CD14-positive monocyte (primary cell): Measurements from ENCODE around the gene LRRC8E. TPM values are rescaled to one million over a fixed set of nuclear protein-coding genes. Genes with fewer than 3 reads are reported as not detected.

Source experiments
- DNase-seq, 3 donors: peaks; one replicate each; pipeline ENCODE4 v3.0.0-alpha.2; 2011 to 2022
- H2AFZ ChIP-seq: 2 replicates; pipeline ENCODE4 v1.6.0; 2012; ENCODE audit warnings: mild to moderate bottlenecking, low read depth, low read length, inconsistent platforms; ENCODE audit not compliant: insufficient read depth, poor library complexity, severe bottlenecking
- H3K27ac ChIP-seq, 2 donors: 1 replicate in 1 of 2; 2 replicates in 1 of 2; pipeline ENCODE4 v1.5.1; 2012 to 2013; ENCODE audit warnings: low read length in 2 of 2, control low read depth in 1 of 2, inconsistent platforms in 1 of 2, low read depth in 1 of 2, mild to moderate bottlenecking in 1 of 2
- H3K27me3 ChIP-seq, 2 donors: one replicate each; pipeline versions ENCODE4 v1.6.0 to v1.6.1; 2011 to 2013; ENCODE audit warnings: low read length in 2 of 2; ENCODE audit not compliant: control insufficient read depth in 2 of 2, insufficient read depth in 2 of 2
- H3K36me3 ChIP-seq, 2 donors: replicated peaks in 1 of 2; 1 replicate in 1 of 2; 2 replicates in 1 of 2; pipeline versions ENCODE4 v1.5.1 to v1.6.1; 2012 to 2013; ENCODE audit warnings: low read length in 2 of 2, control low read depth in 1 of 2, inconsistent platforms in 1 of 2, mild to moderate bottlenecking in 1 of 2; ENCODE audit not compliant: insufficient read depth in 2 of 2, control insufficient read depth in 1 of 2
- H3K4me1 ChIP-seq, 2 donors: 1 replicate in 1 of 2; 2 replicates in 1 of 2; pipeline versions ENCODE4 v1.5.1 to v1.6.1; 2012 to 2013; ENCODE audit warnings: low read length in 2 of 2, control low read depth in 1 of 2, inconsistent platforms in 1 of 2, mild to moderate bottlenecking in 1 of 2, moderate library complexity in 1 of 2; ENCODE audit not compliant: insufficient read depth in 2 of 2, control insufficient read depth in 1 of 2
- H3K4me2 ChIP-seq: replicated peaks from 2 replicates; pipeline ENCODE3; 2012; ENCODE audit warnings: low read length, moderate library complexity, mild to moderate bottlenecking; ENCODE audit not compliant: poor library complexity, severe bottlenecking; ENCODE audit errors: extremely low read depth
- H3K4me3 ChIP-seq, 3 experiments: fragments of 200-600 bp in 1 of 3; sonication (generic) in 1 of 3; replicated peaks in 1 of 3; 1 replicate in 2 of 3; 2 replicates in 1 of 3; pipeline ENCODE4 v1.5.1; 2011 to 2013; ENCODE audit warnings: low read length in 3 of 3, mild to moderate bottlenecking in 3 of 3, control low read depth in 2 of 3, low read depth in 2 of 3, inconsistent platforms in 1 of 3, moderate library complexity in 1 of 3
- H3K79me2 ChIP-seq: 2 replicates; pipeline ENCODE4 v1.6.0; 2012; ENCODE audit warnings: mild to moderate bottlenecking, control low read depth, inconsistent platforms, low read length, moderate library complexity; ENCODE audit not compliant: insufficient read depth
- H3K9ac ChIP-seq: 2 replicates; pipeline ENCODE4 v1.6.0; 2017; ENCODE audit warnings: low read length, mild to moderate bottlenecking; ENCODE audit not compliant: insufficient read depth, poor library complexity, severe bottlenecking
- H3K9me3 ChIP-seq, 2 donors: replicated peaks in 1 of 2; 1 replicate in 1 of 2; 2 replicates in 1 of 2; pipeline versions ENCODE4 v1.5.1 to v1.6.1; 2012 to 2013; ENCODE audit warnings: low read length in 2 of 2, control low read depth in 1 of 2; ENCODE audit not compliant: control insufficient read depth in 1 of 2, insufficient read depth in 1 of 2
- H4K20me1 ChIP-seq: 2 replicates; pipeline ENCODE4 v1.6.0; 2012; ENCODE audit warnings: mild to moderate bottlenecking, low read length, control low read depth, moderate library complexity; ENCODE audit not compliant: insufficient read depth
- H3K27ac Mint-ChIP-seq, 7 donors: one replicate each; pipeline ENCODE4 v1.8.0; 2020; ENCODE audit warnings: mild to moderate bottlenecking in 7 of 7, mixed read lengths in 7 of 7, moderate library complexity in 6 of 7, inconsistent platforms in 2 of 7
- H3K27me3 Mint-ChIP-seq, 3 donors: one replicate each; pipeline ENCODE4 v1.8.0; 2021 to 2022; ENCODE audit warnings: low read depth in 3 of 3, mild to moderate bottlenecking in 3 of 3, mixed read lengths in 3 of 3, moderate library complexity in 3 of 3, inconsistent platforms in 1 of 3
- H3K36me3 Mint-ChIP-seq, 2 donors: one replicate each; pipeline ENCODE4 v1.8.0; 2020; ENCODE audit warnings: mixed read lengths in 2 of 2, inconsistent platforms in 1 of 2, mild to moderate bottlenecking in 1 of 2
- H3K4me1 Mint-ChIP-seq: one replicate; pipeline ENCODE4 v1.8.0; 2020; ENCODE audit warnings: mild to moderate bottlenecking, mixed read lengths
- H3K4me3 Mint-ChIP-seq, 2 donors: one replicate each; pipeline ENCODE4 v1.8.0; 2020; ENCODE audit warnings: mild to moderate bottlenecking in 2 of 2, mixed read lengths in 2 of 2, moderate library complexity in 1 of 2
- H3K9me3 Mint-ChIP-seq, 7 donors: one replicate each; pipeline ENCODE4 v1.8.0; 2020 to 2022; ENCODE audit warnings: mixed read lengths in 7 of 7, mild to moderate bottlenecking in 6 of 7, moderate library complexity in 6 of 7, inconsistent platforms in 2 of 7
- CTCF ChIP-seq: fragments of 200-600 bp; IDR thresholded peaks from one replicate; pipeline ENCODE4 v1.8.0; 2022; ENCODE audit warnings: antibody characterized with exemption, mild to moderate bottlenecking
- WGBS: methylation state at CpG from one replicate; pipeline ENCODE4 v1.1.5; 2013; ENCODE audit warnings: missing lambda C conversion rate; ENCODE audit not compliant: insufficient coverage; 5-methylcytosine and 5-hydroxymethylcytosine counted together
- intact Hi-C, 2 donors: fragments of 100-400 bp; cut with micrococcal nuclease; formaldehyde crosslinking; loops; one replicate each; pipeline versions ENCODE4 v1.15.0 to v1.15.1; 2023
- polyA plus RNA-seq, 3 donors: library from polyadenylated mRNA; depleted of rRNA in 1 of 3; unstranded in 2 of 3; stranded (reverse) in 1 of 3; fragments of 300-500 nt in 2 of 3; fragments of >200 nt in 1 of 3; fragmentation: Illumina TruSeq in 2 of 3; gene quantifications; 1 replicate in 2 of 3; 2 replicates in 1 of 3; pipeline ENCODE4 v1.2.3, GENCODE V29; 2012 to 2021

The LRRC8E gene
- polyA plus RNA-seq, 3 donors, result not detected

GRCh38 chr19:7902796-7903243, 14.5 kb downstream of the LRRC8E start:
- DNase-seq, result no peak
- H3K4me2 ChIP-seq, result peak overlapping the region; percentile 67
- peaks cover 19 to 26% of the 10 kb centered on the region in 2 donors for H3K4me1 ChIP-seq
- Mint-ChIP-seq H3K4me3 (peak overlapping the region; percentile 78 to 87), H3K36me3 (peaks cover 14 to 28% of the 10 kb centered on the region in 2 donors), H3K9me3 (peaks cover 0 to 3% (median 0%) of the 10 kb centered on the region in 7 donors), H3K4me1 (peaks cover 24% of the 10 kb centered on the region), H3K27me3 (peaks cover 0 to 3% (median 3%) of the 10 kb centered on the region in 3 donors), H3K27ac (peak overlapping the region in 6 of 7 donors; percentile 79 to 92 (median 82))
- H3K79me2 ChIP-seq, result peaks cover 38% of the 10 kb centered on the region
- no peaks in the 10 kb centered on the region for H3K9me3 ChIP-seq
- intact Hi-C loops, result loop anchor here (1.0 to 10.0 kb wide), 2 partner anchors 17 to 268 kb away; partner anchors contain the start of genes PCP2 (in 1 of the 2), SNAPC2 (in 1 of the 2) and STXBP2 (in 1 of the 2)
- H2AFZ ChIP-seq, result peak overlapping the region; percentile 83
- H3K27ac ChIP-seq, result peak overlapping the region; percentile 28 to 50
- peak overlapping the region; percentile 12 to 88 (median 54) for H3K4me3 ChIP-seq
- no peaks in the 10 kb centered on the region for H3K27me3 ChIP-seq
- H3K36me3 ChIP-seq, result peaks cover 12% of the 10 kb centered on the region in 2 donors
- 30% methylated on average over 7 of the region's 20 CpGs for WGBS
- H4K20me1 ChIP-seq, result peaks cover 37% of the 10 kb centered on the region
- TF ChIP-seq CTCF, result no peak
- peak overlapping the region; percentile 23 for H3K9ac ChIP-seq

GRCh38 chr19:7903244-7904073, 15.1 kb downstream of the LRRC8E start, which contains the start of gene MAP2K7:
MAP2K7 (plus strand) TSS chr19:7903877; CDS start chr19:7903945, 68 bp downstream.
- Histone ChIP-seq H3K9me3 (no peaks in the 10 kb centered on the region), H3K4me3 (peak within 1 kb of the TSS; percentile 61 to 88 (median 85)), H3K79me2 (peaks cover 39% of the 10 kb centered on the region), H3K36me3 (peaks cover 12 to 14% of the 10 kb centered on the region in 2 donors), H3K4me2 (peak within 1 kb of the TSS; percentile 90), H3K27ac (peak within 1 kb of the TSS; percentile 61 to 78), H3K27me3 (no peaks in the 10 kb centered on the region), H4K20me1 (peaks cover 43% of the 10 kb centered on the region), H2AFZ (peak within 1 kb of the TSS; percentile 83), H3K4me1 (peaks cover 19 to 26% of the 10 kb centered on the region in 2 donors), H3K9ac (peak within 1 kb of the TSS; percentile 74)
- Mint-ChIP-seq H3K36me3 (peaks cover 14 to 28% of the 10 kb centered on the region in 2 donors), H3K9me3 (peaks cover 0 to 3% (median 0%) of the 10 kb centered on the region in 7 donors), H3K27me3 (peaks cover 0 to 3% (median 3%) of the 10 kb centered on the region in 3 donors), H3K4me3 (peak within 1 kb of the TSS; percentile 81 to 87), H3K27ac (peak within 1 kb of the TSS; percentile 85 to 94 (median 88)), H3K4me1 (peaks cover 24% of the 10 kb centered on the region)
- intact Hi-C loops, result loop anchor here (1.0 to 10.0 kb wide), 3 partner anchors 15 to 269 kb away; partner anchors contain the start of genes PCP2 (in 1 of the 2), SNAPC2 (in 1 of the 2) and STXBP2 (in 1 of the 2)
- TF ChIP-seq CTCF, result peak; percentile 45
- DNase-seq, result peak; percentile 99 to 100 (median 100)
- under 1% methylated on average over 80 of the region's 89 CpGs for WGBS
